K562 (cell line): Measurements from ENCODE around the gene ITIH3. TPM values are rescaled to one million over a fixed set of nuclear protein-coding genes. Genes with fewer than 3 reads are reported as not detected.

Experiments
- ATAC-seq: fragments of 200-7000 bp; cut with Tn5 transposase; 3 replicates; pipeline ENCODE4 v1.9.1; 2020; ENCODE audit warnings: moderate library complexity
- BruUV-seq: library from RNA; stranded (reverse); fragments of 400-500 nt; replicated peaks from 2 replicates; lab custom pipeline; 2021; lab: Mats Ljungman, UMichigan
- CTCF ChIA-PET: fragments of 300-600 bp; formaldehyde crosslinking; extraction: SDS; loops from one replicate; lab custom pipeline; 2021; ENCODE audit warnings: low intra/inter-chr PET ratio; lab: Yijun Ruan, JAX
- POLR2A ChIA-PET: fragments of 300-600, 350-650 bp; sonication (Branson Sonifier 250); formaldehyde crosslinking; extraction: SDS; loops from one replicate; lab custom pipeline; 2021; ENCODE audit warnings: antibody characterized with exemption, inconsistent platforms; lab: Yijun Ruan, JAX
- DNase-seq, 4 experiments: peaks; one replicate each; pipeline versions ENCODE4 v3.0.0 to v3.0.0-alpha.2; 2011 to 2018; ENCODE audit warnings: low spot score in 3 of 4, mixed read lengths in 3 of 4; ENCODE audit errors: extremely low read depth in 1 of 4
- FAIRE-seq: peaks from 2 replicates; lab custom pipeline; 2011; peaks lifted over from hg19 to GRCh38; lab: Jason Lieb, UNC
- H2AFZ ChIP-seq: 2 replicates; pipeline ENCODE4 v1.6.0; 2011; ENCODE audit warnings: low read depth, low read length, control low read depth, inconsistent platforms
- H3K27ac ChIP-seq: fragments of 200-600 bp; 3 replicates; pipeline ENCODE4 v1.8.0; 2011; ENCODE audit warnings: low read depth, mild to moderate bottlenecking, control low read depth, inconsistent platforms, low read length, moderate library complexity, mixed read lengths; ENCODE audit errors: extremely low read depth
- H3K27me3 ChIP-seq, 2 experiments: fragments of 300-600 bp in 1 of 2; 2 replicates in 1 of 2; 3 replicates in 1 of 2; pipeline versions ENCODE4 v1.6.0 to v1.8.0; 2011; ENCODE audit warnings: inconsistent platforms in 2 of 2, low read length in 2 of 2, mild to moderate bottlenecking in 1 of 2, mixed read lengths in 1 of 2, moderate library complexity in 1 of 2; ENCODE audit not compliant: control insufficient read depth in 2 of 2, insufficient read depth in 2 of 2
- H3K36me3 ChIP-seq: fragments of 300-600 bp; 3 replicates; pipeline ENCODE4 v1.8.0; 2011; ENCODE audit warnings: mild to moderate bottlenecking, low read length, inconsistent platforms; ENCODE audit not compliant: control insufficient read depth, insufficient read depth
- H3K4me1 ChIP-seq, 2 experiments: fragments of 200-600 bp in 1 of 2; replicated peaks in 1 of 2; 2 replicates in 1 of 2; 3 replicates in 1 of 2; pipeline versions ENCODE4 v1.5.1 to v1.8.0; 2011; ENCODE audit warnings: inconsistent platforms in 2 of 2, low read length in 2 of 2, mild to moderate bottlenecking in 1 of 2, mixed read lengths in 1 of 2, moderate library complexity in 1 of 2; ENCODE audit not compliant: control insufficient read depth in 2 of 2, insufficient read depth in 2 of 2
- H3K4me2 ChIP-seq: 2 replicates; pipeline ENCODE4 v1.6.1; 2011; ENCODE audit warnings: low read length, control low read depth, inconsistent platforms, mixed read lengths; ENCODE audit not compliant: insufficient read depth
- H3K4me3 ChIP-seq: fragments of 200-600 bp; sonication (generic), shearing (Covaris generic); 2 replicates; pipeline ENCODE4 v1.5.1; 2016; ENCODE audit warnings: control low read depth, inconsistent platforms
- H3K79me2 ChIP-seq: fragments of 200-600 bp; 3 replicates; pipeline ENCODE4 v1.8.0; 2011; ENCODE audit warnings: low read length, inconsistent platforms; ENCODE audit not compliant: control insufficient read depth, insufficient read depth
- H3K9ac ChIP-seq, 2 experiments: 2 replicates each; pipeline versions ENCODE4 v1.6.0 to v1.6.1; 2011; ENCODE audit warnings: low read depth in 2 of 2, low read length in 2 of 2, control low read depth in 1 of 2, inconsistent platforms in 1 of 2, mild to moderate bottlenecking in 1 of 2, mixed read lengths in 1 of 2; ENCODE audit not compliant: insufficient read depth in 1 of 2
- H3K9me1 ChIP-seq: one replicate; pipeline ENCODE4 v1.6.0; 2011; ENCODE audit warnings: inconsistent platforms, mild to moderate bottlenecking, low read length, moderate library complexity; ENCODE audit not compliant: control insufficient read depth, insufficient read depth
- H3K9me3 ChIP-seq: replicated peaks from 2 replicates; pipeline ENCODE4 v1.5.1; 2011; ENCODE audit warnings: low read depth, low read length, inconsistent platforms; ENCODE audit not compliant: control insufficient read depth, insufficient read depth
- H4K20me1 ChIP-seq: replicated peaks from 2 replicates; pipeline ENCODE4 v1.6.1; 2011; ENCODE audit warnings: low read length, inconsistent platforms, mixed read lengths; ENCODE audit not compliant: control insufficient read depth, insufficient read depth
- ELF2 ChIP-seq: fragments of 250-450 bp; sonication (Bioruptor Pico); IDR thresholded peaks from 2 replicates; pipeline ENCODE4 v1.5.0; 2021; ENCODE audit warnings: mild to moderate bottlenecking
- ELF4 ChIP-seq: fragments of 450-650 bp; formaldehyde crosslinking; IDR thresholded peaks from 2 replicates; pipeline ENCODE4 v1.4.0; 2022; ENCODE audit warnings: missing genetic modification characterization
- ETS2 ChIP-seq: IDR thresholded peaks from 2 replicates; pipeline ENCODE4 v1.6.1; 2016; ENCODE audit warnings: borderline replicate concordance, missing genetic modification characterization, mild to moderate bottlenecking, moderate library complexity, missing compliant biosample characterization; ENCODE audit not compliant: poor library complexity, severe bottlenecking
- MAFF ChIP-seq: IDR thresholded peaks from 2 replicates; pipeline ENCODE4 v1.6.1; 2012; ENCODE audit warnings: low read length, improper control_type of control experiment
- MXD1 ChIP-seq: fragments of 250-450 bp; sonication (Bioruptor Pico); IDR thresholded peaks from 2 replicates; pipeline ENCODE4 v1.8.0; 2021; ENCODE audit warnings: borderline replicate concordance, mild to moderate bottlenecking, moderate library complexity; ENCODE audit not compliant: poor library complexity, severe bottlenecking
- PML ChIP-seq: IDR thresholded peaks from 2 replicates; pipeline ENCODE4 v1.6.1; 2012; ENCODE audit warnings: low read length, inconsistent platforms
- ZBTB49 ChIP-seq: sonication (generic); formaldehyde crosslinking; IDR thresholded peaks from 2 replicates; pipeline ENCODE4 v1.8.0; 2022; ENCODE audit warnings: missing genetic modification reagents, mild to moderate bottlenecking, borderline replicate concordance
- ZHX1 ChIP-seq: fragments of 150-350 bp; conservative IDR thresholded peaks from 2 replicates; pipeline ENCODE4 v1.6.1; 2014; ENCODE audit warnings: low read length
- ZKSCAN3 ChIP-seq: fragments of 250-450 bp; sonication (Bioruptor Pico); IDR thresholded peaks from 2 replicates; pipeline ENCODE4 v1.4.0; 2020
- WGBS: fragments of 100-300 bp; shearing (Covaris generic); methylation state at CpG from one replicate; pipeline ENCODE4 v1.1.6; 2016; ENCODE audit warnings: low coverage, mixed read lengths; ENCODE audit not compliant: insufficient coverage; ENCODE audit errors: missing lambda C conversion rate; 5-methylcytosine and 5-hydroxymethylcytosine counted together
- in situ Hi-C: fragments of 300-500 bp; cut with MboI; formaldehyde crosslinking; loops from 4 replicates; pipeline ENCODE4 v1.15.0; 2018; ENCODE audit warnings: inconsistent platforms, mixed read lengths
- intact Hi-C: fragments of 100-400 bp; cut with micrococcal nuclease; formaldehyde crosslinking; loops from 2 replicates; pipeline ENCODE4 v1.14.2; 2022
- polyA plus RNA-seq, 8 experiments: library from polyadenylated mRNA; depleted of rRNA in 4 of 8; stranded (reverse) in 5 of 8; unstranded in 3 of 8; fragments of >200 nt; fragmentation: Nextera tagmentation in 2 of 8; fragmentation: Illumina TruSeq in 1 of 8; extraction: Ambion mirVana in 2 of 8; extraction: Trizol in 1 of 8; gene quantifications; 2 replicates each; pipeline versions ENCODE4 v1.2.1 to v1.2.3, GENCODE V29; 2011 to 2014; ENCODE audit warnings: inconsistent platforms in 1 of 8, missing spikeins in 1 of 8
- total RNA-seq, 7 experiments: library from RNA; depleted of rRNA in 6 of 7; stranded (reverse); fragments of >200 nt in 6 of 7; fragmentation: Illumina TruSeq in 2 of 7; extraction: Trizol in 2 of 7; gene quantifications; 2 replicates each; pipeline versions ENCODE4 v1.2.1 to v1.2.3, GENCODE V29; 2011 to 2021; ENCODE audit warnings: low replicate concordance in 1 of 7

The ITIH3 gene
- total and polyA plus RNA-seq, 9 of the 15 experiments (the other 6 are each of a cell fraction or from before 2014, with no cell fraction given) = 0.07 to 0.35 TPM; not detected in 7

GRCh38 chr3:52791928-52792327, 2.7 kb upstream of the ITIH3 start:
- peaks cover 0 to 11% of the 10 kb centered on the region in 2 experiments; a peak in 2 of 5 replicates for H3K4me1 ChIP-seq
- ATAC-seq = no peak; the same call in 2 of the 3 replicates
- H2AFZ ChIP-seq = no peak overlapping the region
- no peak overlapping the region for H3K27ac ChIP-seq
- CTCF ChIA-PET = no interaction called here
- no peak for TF ChIP-seq ZKSCAN3 (CRISPR knock-in tag)
- no peak for TF ChIP-seq MAFF
- no peak for TF ChIP-seq ZHX1
- TF ChIP-seq ELF2 (CRISPR knock-in tag) = no peak
- TF ChIP-seq PML = no peak
- TF ChIP-seq MXD1 = no peak
- TF ChIP-seq ETS2 (tag) = no peak
- no peak for TF ChIP-seq ELF4
- no peak for TF ChIP-seq ZBTB49
- TF ChIP-seq, all 486 proteins: peak for 0
- in situ Hi-C loops = no loop called here
- intact Hi-C loops = no loop called here
- whole genome bisulfite sequencing = 22% methylated on average over 4 of the region's 4 CpGs
- BruUV-seq = no TSS peak
- H4K20me1 ChIP-seq = no peaks in the 10 kb centered on the region
- POLR2A ChIA-PET = interaction anchor here (1.9 kb wide), 1 partner anchor 21 kb away, joined by 7 read pairs; the partner anchor contains the start of gene NEK4
- H3K9me3 ChIP-seq = no peaks in the 10 kb centered on the region
- no peaks in the 10 kb centered on the region for H3K9me1 ChIP-seq
- FAIRE-seq = no peak
- no peak overlapping the region for H3K4me3 ChIP-seq
- no peak overlapping the region for H3K9ac ChIP-seq
- H3K4me2 ChIP-seq = no peak overlapping the region
- H3K79me2 ChIP-seq = no peaks in the 10 kb centered on the region
- H3K36me3 ChIP-seq = no peaks in the 10 kb centered on the region
- H3K27me3 ChIP-seq = peaks cover 0 to 19% of the 10 kb centered on the region in 2 experiments; a peak in 2 of 5 replicates
- no peak for DNase-seq
